PFSK-1 (cell line): ENCODE results near the gene FBLN1.

ENCODE experiments used
- FOXP2 ChIP-seq: optimal IDR thresholded peaks from 2 replicates; pipeline ENCODE3; 2011; ENCODE audit warnings: borderline replicate concordance, control low read depth, inconsistent platforms; ENCODE audit not compliant: insufficient read depth; ENCODE audit errors: extremely low read length, extremely low read depth
- POLR2AphosphoS5 ChIP-seq: IDR thresholded peaks from 2 replicates; pipeline ENCODE4 v1.6.1; 2012; ENCODE audit warnings: low read depth, mild to moderate bottlenecking, control low read depth, low read length, moderate library complexity
- REST ChIP-seq, 2 experiments: IDR thresholded peaks; 2 replicates each; pipeline versions ENCODE4 v1.6.1 to v1.8.0; 2011 to 2012; ENCODE audit warnings: low read depth in 2 of 2, low read length in 2 of 2, control low read depth in 1 of 2, inconsistent platforms in 1 of 2, mild to moderate bottlenecking in 1 of 2, moderate library complexity in 1 of 2; ENCODE audit not compliant: insufficient read depth in 1 of 2
- SIN3A ChIP-seq: IDR thresholded peaks from 2 replicates; pipeline ENCODE4 v1.6.1; 2012; ENCODE audit warnings: mild to moderate bottlenecking, low read length, moderate library complexity, borderline replicate concordance; ENCODE audit not compliant: insufficient read depth
- TAF1 ChIP-seq: IDR thresholded peaks from 2 replicates; pipeline ENCODE4 v1.6.1; 2012; ENCODE audit warnings: low read length, control low read depth, borderline replicate concordance; ENCODE audit not compliant: insufficient read depth

FBLN1 gene

DNA sequence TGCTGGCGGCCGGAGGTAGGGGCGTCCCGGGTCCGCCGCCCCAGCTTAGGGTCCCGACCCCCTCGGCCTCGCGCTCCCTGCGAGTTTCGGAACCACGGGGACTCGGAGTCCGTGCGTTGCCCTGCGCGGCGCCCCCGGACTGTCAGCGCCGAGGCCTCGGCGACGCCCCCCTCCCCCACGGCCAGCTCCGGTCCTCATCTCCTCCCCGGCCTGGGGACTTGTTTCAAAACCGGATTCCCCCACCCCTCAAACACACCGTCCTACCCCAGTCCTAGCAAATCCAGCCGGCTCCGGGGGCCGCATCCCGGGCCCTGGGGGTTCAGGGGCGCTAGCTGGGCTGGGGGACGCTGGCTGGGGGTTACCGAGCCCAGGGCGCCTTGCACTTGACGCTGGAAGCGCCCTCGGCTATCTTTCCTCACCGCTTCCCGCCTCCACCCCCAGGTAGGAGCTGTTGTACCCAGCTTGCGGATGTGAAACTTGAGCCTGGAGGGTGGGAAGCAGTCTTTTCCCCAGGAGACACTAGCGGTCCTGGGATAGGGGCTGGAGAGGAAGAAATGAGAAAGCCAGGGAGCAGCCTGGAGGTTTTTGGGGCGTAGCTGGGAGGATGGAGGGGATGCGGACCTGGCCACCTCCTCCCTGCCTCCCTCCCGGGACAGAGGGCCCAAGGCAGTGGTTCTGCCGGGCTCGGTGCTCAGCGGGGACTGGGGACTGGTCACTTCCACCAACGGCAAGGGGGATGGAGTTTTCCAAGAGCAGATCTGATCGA, 550 bp downstream of the FBLN1 start:
- no peak for TF ChIP-seq FOXP2
- no peak for TF ChIP-seq POLR2AphosphoS5
- TF ChIP-seq REST (IDR thresholded peaks at IDR 0.05; ENCODE audit: insufficient read depth in 1 of 2, low read depth in 2 of 2, low read length in 2 of 2), result no peak
- no peak for TF ChIP-seq TAF1

DNA sequence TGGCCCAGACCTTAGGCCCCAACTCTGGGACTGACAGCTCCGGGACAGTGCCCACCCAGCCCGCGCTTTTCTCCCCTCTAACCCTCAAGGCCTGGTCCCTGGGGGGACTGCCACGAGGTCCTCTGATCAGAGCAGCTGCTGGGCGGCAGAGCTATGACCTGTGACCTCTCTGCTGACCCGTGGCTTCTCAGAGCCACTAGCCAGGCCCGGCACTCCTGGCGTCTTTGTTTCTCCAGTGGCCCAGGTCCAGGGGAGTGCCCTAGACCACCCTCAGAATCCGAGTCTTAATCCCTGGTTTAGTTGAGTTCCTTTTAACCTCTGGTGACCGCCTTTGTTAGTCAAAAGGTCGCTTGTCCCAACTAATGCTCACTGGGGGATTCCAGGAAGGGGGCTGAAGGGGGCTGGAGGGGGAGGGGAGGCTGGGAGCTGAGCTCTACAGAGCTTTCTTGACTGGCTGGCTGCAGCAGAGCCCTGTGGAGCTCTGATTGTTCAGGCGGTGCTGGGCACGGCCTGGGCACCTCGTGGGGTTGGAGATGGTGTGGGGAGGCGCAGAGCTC, 1.2 kb downstream of the FBLN1 start:
- TF ChIP-seq SIN3A (no peak), TAF1 (0 out of 2 replicates have a peak, but pooled peaks have one; percentile 6)

DNA sequence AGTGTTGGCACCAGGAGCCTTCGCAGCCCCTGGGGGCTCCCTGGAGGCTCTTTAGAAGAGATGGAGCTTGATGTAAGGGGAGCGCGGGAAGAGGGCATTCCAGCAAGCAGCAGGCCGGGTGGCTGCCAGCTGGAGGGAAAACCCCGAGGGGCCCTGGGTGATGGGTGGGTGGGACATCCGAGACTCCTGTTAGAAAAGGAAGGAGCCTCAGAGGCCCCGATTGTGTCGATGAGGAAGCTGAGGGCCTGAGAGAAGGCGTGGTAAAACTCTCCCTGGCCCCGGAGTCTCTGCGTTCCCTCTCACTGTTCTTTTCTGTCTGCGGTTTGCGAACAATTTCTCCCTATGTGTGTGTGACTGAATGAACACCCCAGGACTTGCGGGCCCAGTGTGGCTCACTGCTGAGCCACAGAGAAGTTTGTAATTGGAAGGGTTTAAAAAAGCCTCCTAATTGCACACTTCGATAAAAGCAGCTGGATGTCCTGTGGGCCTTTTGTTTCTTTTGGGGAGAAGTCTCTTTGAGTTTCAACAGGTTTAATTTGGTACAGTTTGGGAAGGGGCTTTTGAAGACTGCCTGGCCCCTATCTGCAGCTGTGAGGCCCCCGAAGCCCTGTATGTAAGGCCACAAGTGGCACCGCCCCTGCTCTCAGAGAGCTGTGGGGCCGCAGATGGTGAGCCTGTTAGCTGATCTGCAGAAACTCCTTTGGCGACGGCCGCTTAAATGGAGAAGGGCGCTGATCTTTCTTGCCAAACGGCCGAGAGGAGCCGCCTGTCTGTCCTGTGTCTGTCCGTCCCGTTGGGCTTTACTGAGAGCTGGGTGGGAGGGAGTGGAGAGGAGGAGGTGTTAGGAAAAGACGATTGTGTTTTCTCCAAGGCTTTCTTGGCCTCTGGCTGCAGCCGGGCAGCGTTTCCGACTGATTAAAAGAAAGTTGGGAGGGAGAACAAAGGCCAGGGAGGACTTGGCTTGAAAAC, 2.0 kb downstream of the FBLN1 start:
- TF ChIP-seq FOXP2, result no peak
- TF ChIP-seq TAF1, result no peak

GRCh38 chr22:45505991-45506747, 3.5 kb downstream of the FBLN1 start:
- TF ChIP-seq TAF1 (no peak), REST (IDR thresholded peaks at IDR 0.05; ENCODE audit: insufficient read depth in 1 of 2, low read depth in 2 of 2, low read length in 2 of 2) (no peak), SIN3A (no peak), FOXP2 (no peak), POLR2AphosphoS5 (no peak)

- TF ChIP-seq POLR2AphosphoS5 (no peak), FOXP2 (peak; percentile 33), TAF1 (no peak), REST (IDR thresholded peaks at IDR 0.05; ENCODE audit: insufficient read depth in 1 of 2, low read depth in 2 of 2, low read length in 2 of 2) (no peak)
These were observed 4.2 kb downstream of the FBLN1 start for GRCh38 chr22:45506816-45507360.
